ENCODE results near the gene USP36.
A peak's percentile ranks its signal among the peaks of the same experiment; 100 is the strongest.

DNA sequence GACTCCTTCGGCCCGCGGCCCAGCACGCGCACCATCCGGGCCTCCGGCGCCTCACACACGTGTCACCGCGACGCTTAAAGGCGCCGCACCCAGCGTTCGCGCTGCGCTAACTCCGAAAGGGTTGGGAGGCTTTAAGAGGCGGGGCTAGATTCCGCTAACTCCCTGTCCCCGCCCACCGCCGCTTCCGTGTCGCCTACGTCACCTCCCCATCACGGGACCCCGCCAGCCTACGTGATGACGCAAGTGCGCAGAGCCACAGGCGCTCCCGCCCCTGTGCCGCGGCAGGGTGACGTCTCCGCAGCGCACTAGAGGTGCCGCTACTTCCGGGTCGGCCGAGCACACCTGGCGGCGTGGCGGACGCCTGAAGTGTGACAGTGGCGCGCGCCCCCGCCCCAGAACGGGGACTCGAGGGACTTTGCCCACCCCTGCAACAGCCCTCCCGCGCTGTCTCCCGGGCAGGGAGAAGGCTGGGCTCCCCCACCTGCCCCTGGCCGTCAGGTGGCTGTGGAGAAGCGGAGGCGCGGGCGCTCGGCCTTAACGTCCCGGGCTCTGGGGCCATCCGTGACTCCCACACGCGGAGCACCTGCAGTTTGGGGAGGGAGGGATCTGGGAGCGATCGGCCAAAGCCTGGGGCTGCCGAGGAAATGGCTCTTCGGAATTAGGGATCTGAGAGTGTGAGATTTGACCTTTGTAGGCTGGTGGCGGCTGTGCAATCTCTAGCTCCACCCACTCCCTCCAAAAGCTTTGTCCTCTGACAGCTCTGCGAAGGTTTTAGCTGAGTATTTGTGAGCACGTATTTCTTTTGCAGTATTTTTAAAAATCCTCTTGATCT lies at the start of gene USP36:
- TF ChIP-seq CTCF (optimal IDR thresholded peaks at IDR 0.05 in 1 of 3, IDR thresholded peaks at IDR 0.05 in 1 of 3, conservative IDR thresholded peaks at IDR 0.05 in 1 of 3; ENCODE audit: extremely low read depth in 1 of 3, insufficient read depth in 2 of 3, low read length in 3 of 3): peak in 2 of 3 experiments; percentile 20 to 34
- no peak for TF ChIP-seq EZH2 (IDR thresholded peaks at IDR 0.05; ENCODE audit: low read length)
